GM12878 (cell line): Measurements from ENCODE around the gene LRRC75B. TPM values are rescaled to one million over a fixed set of nuclear protein-coding genes. Genes with fewer than 3 reads are reported as not detected.

ENCODE experiments used
- BACH1 ChIP-seq: fragments of 450-650 bp; IDR thresholded peaks from 2 replicates; pipeline ENCODE4 v1.6.1; 2017; ENCODE audit warnings: mild to moderate bottlenecking, borderline replicate concordance
- CBFB ChIP-seq: IDR thresholded peaks from 2 replicates; pipeline ENCODE4 v1.6.1; 2016; ENCODE audit warnings: antibody characterized with exemption, low read depth
- CBX5 ChIP-seq: sonication (generic); IDR thresholded peaks from 2 replicates; pipeline ENCODE4 v1.6.1; 2016; ENCODE audit warnings: low read depth, moderate library complexity, mild to moderate bottlenecking, inconsistent platforms
- FOXK2 ChIP-seq: fragments of 450-650 bp; IDR thresholded peaks from 2 replicates; pipeline ENCODE4 v1.6.1; 2017; ENCODE audit warnings: mild to moderate bottlenecking, moderate library complexity
- IKZF1 ChIP-seq: fragments of 450-650 bp; conservative IDR thresholded peaks from 2 replicates; pipeline ENCODE4 v1.6.1; 2017; ENCODE audit warnings: antibody characterized with exemption, mild to moderate bottlenecking
- MLLT1 ChIP-seq: fragments of 450-650 bp; IDR thresholded peaks from 2 replicates; pipeline ENCODE4 v1.6.1; 2016; ENCODE audit warnings: mild to moderate bottlenecking
- ZBTB33 ChIP-seq: fragments of 450-650 bp; IDR thresholded peaks from 2 replicates; pipeline ENCODE4 v1.6.1; 2017; ENCODE audit warnings: mild to moderate bottlenecking
- polyA plus RNA-seq, 11 experiments: library from polyadenylated mRNA; depleted of rRNA in 4 of 11; unstranded in 6 of 11; stranded (reverse) in 5 of 11; fragments of >200 nt; fragmentation: Nextera tagmentation in 4 of 11; fragmentation: Illumina TruSeq in 1 of 11; extraction: Ambion mirVana in 4 of 11; extraction: Trizol in 1 of 11; gene quantifications; 1 replicate in 1 of 11; 2 replicates in 10 of 11; pipeline versions ENCODE4 v1.2.1 to v1.2.3, GENCODE V29; 2011 to 2016; ENCODE audit warnings: inconsistent platforms in 2 of 11, missing spikeins in 2 of 11, low read depth in 1 of 11
- total RNA-seq, 4 experiments: library from RNA; depleted of rRNA in 3 of 4; stranded (reverse); fragments of >200 nt in 3 of 4; fragmentation: Illumina TruSeq in 1 of 4; extraction: Trizol in 1 of 4; gene quantifications; 2 replicates each; pipeline versions ENCODE4 v1.2.1 to v1.2.3, GENCODE V29; 2013 to 2021

The LRRC75B gene
- total and polyA plus RNA-seq, 10 of the 15 experiments (the other 5 are each of a cell fraction or from before 2014, with no cell fraction given): 0.09 to 0.98 (median 0.11) TPM; not detected in 3

GRCh38 chr22:24555165-24556039 lies 37.5 kb downstream of the LRRC75B start, which contains the start of gene SNRPD3 (continued):
- TF ChIP-seq MLLT1 (peak; percentile 79), FOXK2 (peak; percentile 78; the same call in 1 of the 2 replicates), BACH1 (peak; percentile 49; the same call in 1 of the 2 replicates), CBFB (peak; percentile 84), ZBTB33 (no peak), IKZF1 (peak; percentile 97), CBX5 (no peak)
- TF ChIP-seq, all 136 proteins: peak for 73
